Femur (tissue), 1 donor: ENCODE measurements around the gene UBE2R2.

Experiments
- DNase-seq: peaks from one replicate; pipeline ENCODE4 v3.0.0-alpha.2; 2017

UBE2R2 gene

DNA sequence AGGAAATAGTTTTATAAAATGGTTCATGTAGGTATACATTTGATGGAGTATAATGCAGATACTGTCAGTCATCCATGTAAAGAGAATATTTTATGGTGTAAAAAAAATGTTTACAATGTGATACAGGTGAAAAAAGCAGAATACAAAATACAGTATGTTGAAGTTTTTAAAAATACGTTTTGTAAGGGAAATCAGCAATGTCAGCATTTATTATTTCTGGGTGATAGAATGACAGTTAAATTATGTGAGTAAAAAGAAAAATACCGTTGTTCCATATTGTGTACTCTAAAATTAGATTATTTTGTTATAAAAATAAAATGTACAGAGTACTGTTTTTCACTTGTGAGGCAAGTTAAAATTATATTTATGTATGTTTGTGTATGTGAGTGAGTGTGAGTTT lies 69.0 kb downstream of the UBE2R2 start:
- no peak for DNase-seq

- DNase-seq, result no peak
Measured at GRCh38 chr9:33893861-33894260, 76.9 kb downstream of the UBE2R2 start.

DNA sequence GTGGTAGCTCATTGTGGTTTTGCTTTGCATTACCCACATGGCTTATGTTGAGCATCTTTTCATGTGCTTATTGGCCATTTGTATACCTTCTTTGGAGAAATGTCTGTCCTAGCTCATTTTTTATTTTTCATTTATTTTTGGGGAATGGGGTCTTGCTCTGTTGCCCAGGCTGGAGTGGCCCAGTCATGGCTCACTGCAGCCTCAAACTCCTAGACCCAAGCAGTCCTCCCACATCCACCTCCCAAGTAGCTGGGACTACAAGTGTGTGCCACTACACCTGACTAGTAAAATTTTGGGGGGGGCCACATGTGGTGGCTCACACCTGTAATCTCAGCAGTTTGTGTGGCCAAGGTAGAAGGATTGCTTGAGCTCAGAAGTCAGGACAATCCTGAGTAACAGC lies 77.4 kb downstream of the UBE2R2 start:
- DNase-seq, result no peak

DNA sequence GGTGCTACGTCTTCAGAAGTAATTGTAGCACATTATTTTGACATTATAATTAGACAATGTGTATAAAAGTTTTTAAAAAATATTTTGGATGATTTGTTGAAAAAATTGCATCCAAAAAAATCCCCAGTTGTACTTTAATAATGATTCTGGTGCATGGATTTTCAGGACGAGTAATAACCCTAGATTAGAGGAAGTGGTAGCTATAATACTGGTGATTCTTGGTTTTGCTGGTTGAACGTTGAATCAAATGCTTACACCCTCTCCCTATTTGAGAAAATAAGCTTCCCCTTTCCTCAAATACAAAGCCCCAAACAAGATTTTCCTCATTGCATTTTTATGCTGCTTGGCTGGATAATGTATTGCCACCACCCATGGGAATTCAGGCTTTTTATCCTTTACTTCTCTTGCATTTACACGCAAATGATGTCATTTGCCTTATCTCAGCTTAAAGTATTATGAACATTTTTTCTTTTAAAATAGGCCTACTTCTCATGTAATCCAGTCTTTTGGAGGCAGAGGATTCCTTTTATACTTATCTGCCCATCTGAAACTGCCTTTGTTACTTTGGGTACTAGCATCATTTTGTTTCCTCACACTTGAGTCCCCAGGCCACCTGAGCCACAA lies 86.3 kb downstream of the UBE2R2 start:
- DNase-seq, result no peak

GRCh38 chr9:33905137-33905536 lies 88.2 kb downstream of the UBE2R2 start:
- no peak for DNase-seq

DNA sequence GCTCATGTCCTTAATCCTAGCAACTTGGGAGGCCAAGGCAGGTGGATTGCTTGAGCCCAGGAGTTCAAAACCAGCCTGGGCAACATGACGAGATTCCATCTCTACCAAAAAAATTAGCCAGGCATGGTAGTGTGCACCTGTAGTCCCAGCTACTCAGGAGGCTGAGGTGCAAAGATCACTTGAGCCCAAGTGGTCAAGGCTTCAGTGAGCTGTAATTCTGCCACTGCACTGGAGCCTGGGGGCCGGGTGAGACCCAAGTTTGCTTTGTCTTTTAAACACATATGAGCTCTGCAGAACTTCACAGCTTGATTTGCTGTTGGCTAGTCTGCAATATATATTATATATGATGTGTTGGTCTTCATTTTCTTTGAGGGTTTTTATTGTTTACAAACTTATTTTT lies 89.8 kb downstream of the UBE2R2 start:
- DNase-seq, result no peak

GRCh38 chr9:33907347-33907746 lies 90.4 kb downstream of the UBE2R2 start:
- DNase-seq, result no peak

- no peak for DNase-seq
Measured at GRCh38 chr9:33908114-33908513, 91.2 kb downstream of the UBE2R2 start.

- no peak for DNase-seq
Measured at GRCh38 chr9:33908749-33909148, 91.8 kb downstream of the UBE2R2 start.

- no peak for DNase-seq
Measured at GRCh38 chr9:33913541-33913940, 96.6 kb downstream of the UBE2R2 start.

DNA sequence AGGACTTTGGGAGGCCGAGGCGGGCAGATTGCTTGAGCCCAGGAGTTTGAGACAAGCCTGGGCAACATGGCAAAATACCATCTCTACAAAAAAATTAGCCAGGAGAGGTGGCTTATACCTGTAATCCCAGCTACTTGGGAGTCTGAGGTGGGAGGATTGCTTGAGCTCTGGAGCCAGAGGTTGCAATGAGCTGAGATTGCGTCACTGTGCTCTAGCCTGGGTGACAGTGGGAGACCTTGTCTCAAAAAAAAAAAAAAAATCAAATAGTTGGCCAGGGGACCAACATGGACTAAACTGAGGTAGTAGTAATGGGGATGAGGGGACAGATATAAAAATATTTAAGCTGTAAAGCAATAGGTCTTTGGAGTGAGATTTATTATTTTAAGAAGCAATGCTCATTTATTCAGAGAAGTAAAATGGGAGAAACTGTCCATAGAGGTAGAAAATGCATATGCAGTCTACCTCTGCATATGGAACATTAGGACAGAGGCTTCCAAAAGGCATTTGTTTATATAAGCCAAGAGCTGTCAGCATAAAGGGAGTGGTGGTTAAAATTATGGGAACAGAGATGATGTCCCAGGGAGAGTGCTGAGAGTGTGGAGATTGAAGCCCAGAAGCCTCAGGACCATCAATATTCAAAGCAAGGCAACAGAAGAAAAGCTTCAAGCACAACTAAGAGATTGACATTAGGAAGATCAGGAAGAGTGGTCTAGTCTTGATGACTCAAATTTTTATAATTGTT lies 98.1 kb downstream of the UBE2R2 start:
- DNase-seq, result no peak

DNA sequence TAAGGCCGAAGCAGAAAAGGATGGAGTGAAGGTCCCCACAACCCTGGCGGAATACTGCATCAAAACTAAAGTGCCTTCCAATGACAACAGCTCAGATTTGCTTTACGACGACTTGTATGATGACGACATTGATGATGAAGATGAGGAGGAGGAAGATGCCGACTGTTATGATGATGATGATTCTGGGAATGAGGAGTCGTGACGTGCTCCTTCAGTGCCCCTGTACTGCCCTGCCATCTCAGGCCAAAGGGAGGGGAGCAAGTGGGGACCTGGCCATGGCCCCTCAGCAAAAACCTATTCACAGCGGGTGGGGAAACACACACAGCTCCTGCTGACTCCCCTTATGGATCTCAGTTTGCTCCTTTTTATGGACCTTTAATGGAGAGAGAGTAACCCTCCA lies 100.1 kb downstream of the UBE2R2 start:
- no peak for DNase-seq

GRCh38 chr9:33919276-33919897 lies 102.4 kb downstream of the UBE2R2 start:
- DNase-seq, result no peak

DNA sequence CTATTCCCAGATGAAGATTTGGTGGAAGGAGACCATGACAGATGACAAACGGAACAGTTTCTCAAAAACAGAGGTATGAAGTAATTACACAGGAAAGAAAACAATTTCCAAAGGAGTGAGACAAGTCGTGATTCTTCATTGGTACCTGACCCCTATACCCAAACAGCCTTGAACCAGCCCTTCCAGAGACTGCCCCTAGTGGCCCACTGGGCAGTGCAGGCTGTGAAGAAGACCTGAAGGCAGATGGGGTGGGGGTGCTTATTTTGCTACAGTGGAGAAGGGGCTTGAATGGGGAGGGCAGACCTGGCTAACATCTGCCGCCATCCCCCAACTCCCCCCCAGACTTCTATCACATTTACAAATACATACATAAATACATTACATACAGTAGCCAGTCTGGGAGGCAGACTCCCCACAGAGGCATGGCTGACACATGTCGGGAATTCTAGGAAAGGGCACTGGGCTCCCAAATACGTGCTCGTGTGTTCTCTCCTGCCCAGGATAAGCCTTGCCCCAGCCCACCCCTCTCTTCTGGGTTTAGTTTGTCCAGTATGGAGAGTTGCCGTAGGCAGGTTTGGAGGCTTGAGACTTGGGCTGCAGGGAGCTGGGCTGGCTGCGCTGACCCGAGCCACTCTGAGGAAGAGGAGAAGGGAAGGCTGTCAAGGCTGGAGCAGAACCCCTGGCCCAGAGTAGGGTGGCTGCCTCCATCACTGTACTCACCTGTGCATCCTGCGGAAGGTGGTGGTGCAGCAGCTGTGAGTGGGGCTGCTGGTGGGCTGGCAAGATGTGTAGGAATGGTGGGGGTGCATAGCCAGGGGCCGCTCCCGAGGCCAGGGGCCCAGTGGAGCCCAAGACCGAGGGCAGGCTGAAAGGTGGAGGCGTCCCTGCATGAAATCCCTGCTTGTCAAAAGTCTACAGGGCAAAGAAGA lies 105.3 kb downstream of the UBE2R2 start:
- DNase-seq, result no peak

GRCh38 chr9:33923079-33923478 lies 106.1 kb downstream of the UBE2R2 start:
- no peak for DNase-seq

GRCh38 chr9:33923998-33924701 lies 107.2 kb downstream of the UBE2R2 start:
- DNase-seq, result no peak

DNA sequence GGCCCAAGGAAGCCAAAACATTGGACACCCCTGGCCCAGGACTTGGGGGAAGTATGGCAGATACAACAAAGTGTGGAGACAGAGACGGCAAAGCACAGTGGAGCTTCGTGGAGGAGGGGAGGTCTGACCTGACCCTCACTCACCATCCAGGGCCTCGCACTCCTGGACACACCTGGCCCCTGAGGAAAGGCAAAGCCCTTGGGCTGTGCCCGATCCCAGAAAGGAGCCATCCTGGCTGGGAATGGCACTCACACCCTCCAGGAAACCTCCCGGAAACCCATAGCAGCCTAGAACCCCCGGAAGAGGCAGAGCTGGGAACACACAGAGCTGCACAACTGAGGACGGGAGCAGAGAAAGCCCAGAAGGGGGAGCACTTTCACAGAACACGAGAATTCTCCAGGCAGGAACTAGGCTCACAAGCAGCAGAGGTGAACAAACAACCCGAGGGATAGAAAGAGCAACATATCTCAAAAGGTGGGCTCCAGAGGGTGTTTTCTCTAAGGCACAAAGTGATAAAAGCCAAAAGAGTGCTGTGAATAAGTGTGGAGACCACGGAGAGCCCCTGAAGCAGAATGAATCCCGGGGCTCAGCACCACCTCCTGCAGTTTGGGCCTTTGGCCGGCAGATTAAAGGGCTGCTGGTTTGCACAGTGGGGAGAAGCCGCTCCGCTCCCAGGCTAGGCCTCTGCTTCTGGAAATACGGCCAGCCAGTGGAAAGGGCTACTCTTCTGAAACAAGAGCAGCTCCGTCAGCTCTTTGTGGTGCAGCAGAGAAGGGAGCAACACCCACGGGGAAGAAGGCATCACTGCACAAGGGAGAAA lies 108.2 kb downstream of the UBE2R2 start:
- DNase-seq, result peak; percentile 55

DNA sequence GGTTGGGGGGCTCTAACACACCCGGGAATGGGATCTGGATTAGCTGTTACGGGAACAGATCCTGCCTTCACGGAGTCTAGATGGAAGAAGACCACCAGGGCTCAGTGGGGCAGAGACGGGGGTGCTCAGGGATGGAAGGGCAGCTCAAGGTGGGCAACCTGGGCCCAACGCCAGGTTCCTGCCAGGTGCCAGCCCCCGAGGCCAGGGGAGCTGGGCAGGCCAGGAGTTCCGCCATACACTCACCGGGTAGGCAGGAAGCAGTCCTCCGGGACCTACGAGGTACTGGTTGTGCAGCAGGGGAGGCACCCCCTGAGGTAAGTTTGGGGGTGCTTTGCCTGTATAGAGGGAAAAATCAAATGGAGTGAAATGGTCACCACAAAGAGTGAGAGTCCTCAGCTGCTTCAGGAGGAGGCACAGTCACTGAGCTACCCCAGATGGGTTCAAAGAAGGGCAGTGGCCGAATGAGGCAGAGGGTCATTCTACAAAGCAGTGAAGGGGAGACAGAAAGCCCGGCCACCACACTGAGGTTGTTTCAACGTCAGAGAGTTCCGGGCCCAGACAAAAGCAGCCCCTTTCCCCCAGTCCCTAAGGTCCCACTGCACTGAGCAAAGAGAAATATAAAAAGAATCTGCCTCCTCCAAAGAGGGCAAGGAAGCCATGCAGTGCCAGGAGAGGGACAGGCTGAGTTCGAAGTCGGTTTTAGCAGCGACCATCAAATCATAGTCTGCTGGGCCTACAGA lies 110.0 kb downstream of the UBE2R2 start:
- DNase-seq, result no peak

DNA sequence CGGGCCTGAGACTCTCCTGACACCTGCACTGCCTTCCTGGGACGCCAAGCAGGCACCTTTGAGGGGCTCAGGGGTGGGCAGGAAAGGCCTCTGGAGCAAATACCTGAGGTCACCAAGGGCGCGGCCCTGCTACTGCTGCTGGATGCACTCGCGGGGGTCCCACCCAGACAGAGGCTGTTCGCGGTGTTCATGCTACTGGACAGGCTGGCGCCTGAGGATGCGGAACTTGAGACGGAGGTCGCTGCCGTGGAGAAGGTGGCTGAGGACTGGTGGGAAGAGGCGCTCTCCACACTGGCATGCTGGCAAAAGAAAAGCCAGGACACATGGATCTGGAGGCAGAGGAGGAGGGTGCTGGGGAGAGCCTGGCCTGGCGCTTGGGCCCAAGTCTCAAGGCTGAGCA lies 110.7 kb downstream of the UBE2R2 start:
- no peak for DNase-seq

GRCh38 chr9:33931326-33931725 lies 114.4 kb downstream of the UBE2R2 start:
- DNase-seq, result no peak
